BLaER1 (cell line): ENCODE measurements around the gene RIC8B.
A peak's percentile ranks its signal among the peaks of the same experiment; 100 is the strongest.

Experiments used
- H3K27ac ChIP-seq: shearing (Covaris generic); formaldehyde crosslinking; 2 replicates; pipeline ENCODE4 v1.8.1; 2022
- H3K27me3 ChIP-seq: shearing (Covaris generic); formaldehyde crosslinking; 2 replicates; pipeline ENCODE4 v1.8.1; 2022
- H3K36me3 ChIP-seq: shearing (Covaris generic); formaldehyde crosslinking; 2 replicates; pipeline ENCODE4 v1.8.1; 2022
- H3K4me1 ChIP-seq: shearing (Covaris generic); formaldehyde crosslinking; 2 replicates; pipeline ENCODE4 v1.8.1; 2022
- H3K4me2 ChIP-seq: shearing (Covaris generic); formaldehyde crosslinking; 2 replicates; pipeline ENCODE4 v1.8.1; 2022
- H3K4me3 ChIP-seq: shearing (Covaris generic); formaldehyde crosslinking; 2 replicates; pipeline ENCODE4 v1.8.1; 2022
- H3K9ac ChIP-seq: shearing (Covaris generic); formaldehyde crosslinking; 2 replicates; pipeline ENCODE4 v1.8.1; 2022
- H3K9me3 ChIP-seq: shearing (Covaris generic); formaldehyde crosslinking; 2 replicates; pipeline ENCODE4 v1.8.1; 2022
- H4K20me1 ChIP-seq: shearing (Covaris generic); formaldehyde crosslinking; 2 replicates; pipeline ENCODE4 v1.8.1; 2022
- Cebpa-rat ChIP-seq: shearing (Covaris generic); IDR thresholded peaks from 2 replicates; pipeline ENCODE4 v1.8.1; 2022

RIC8B gene

GRCh38 chr12:106740818-106741217 lies 33.7 kb upstream of the RIC8B start:
- Histone ChIP-seq H3K4me3 (no peak overlapping the region), H3K4me1 (no peaks in the 10 kb centered on the region), H3K4me2 (no peak overlapping the region), H4K20me1 (no peaks in the 10 kb centered on the region), H3K27me3 (no peaks in the 10 kb centered on the region), H3K9ac (no peak overlapping the region), H3K36me3 (no peaks in the 10 kb centered on the region), H3K9me3 (no peaks in the 10 kb centered on the region), H3K27ac (no peak overlapping the region)
- TF ChIP-seq Cebpa-rat = no peak

DNA sequence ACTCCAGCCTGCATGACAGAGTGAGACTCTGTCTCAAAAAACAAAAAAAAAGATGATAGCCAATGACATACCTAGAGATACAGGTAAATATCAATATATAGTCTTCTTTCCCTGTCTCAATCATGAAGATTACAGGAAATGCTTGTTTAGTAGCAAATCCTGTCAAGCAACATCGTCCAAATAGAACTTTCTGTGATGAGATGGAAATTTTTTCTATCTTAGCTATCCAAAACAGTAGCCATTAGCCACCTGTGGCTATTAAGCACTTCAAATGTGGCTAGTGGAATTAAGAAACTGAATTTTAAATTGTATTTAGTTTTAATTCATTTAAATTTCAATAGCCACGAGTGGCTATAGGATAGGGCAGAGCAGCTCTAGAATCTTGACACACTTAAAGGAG lies 33.2 kb upstream of the RIC8B start:
- H3K4me2 ChIP-seq = no peak overlapping the region
- H3K27ac ChIP-seq = no peak overlapping the region
- no peak overlapping the region for H3K4me3 ChIP-seq
- no peak overlapping the region for H3K9ac ChIP-seq
- no peaks in the 10 kb centered on the region for H3K27me3 ChIP-seq
- H4K20me1 ChIP-seq = no peaks in the 10 kb centered on the region
- no peaks in the 10 kb centered on the region for H3K9me3 ChIP-seq
- no peaks in the 10 kb centered on the region for H3K36me3 ChIP-seq
- no peak for TF ChIP-seq Cebpa-rat
- no peaks in the 10 kb centered on the region for H3K4me1 ChIP-seq

DNA sequence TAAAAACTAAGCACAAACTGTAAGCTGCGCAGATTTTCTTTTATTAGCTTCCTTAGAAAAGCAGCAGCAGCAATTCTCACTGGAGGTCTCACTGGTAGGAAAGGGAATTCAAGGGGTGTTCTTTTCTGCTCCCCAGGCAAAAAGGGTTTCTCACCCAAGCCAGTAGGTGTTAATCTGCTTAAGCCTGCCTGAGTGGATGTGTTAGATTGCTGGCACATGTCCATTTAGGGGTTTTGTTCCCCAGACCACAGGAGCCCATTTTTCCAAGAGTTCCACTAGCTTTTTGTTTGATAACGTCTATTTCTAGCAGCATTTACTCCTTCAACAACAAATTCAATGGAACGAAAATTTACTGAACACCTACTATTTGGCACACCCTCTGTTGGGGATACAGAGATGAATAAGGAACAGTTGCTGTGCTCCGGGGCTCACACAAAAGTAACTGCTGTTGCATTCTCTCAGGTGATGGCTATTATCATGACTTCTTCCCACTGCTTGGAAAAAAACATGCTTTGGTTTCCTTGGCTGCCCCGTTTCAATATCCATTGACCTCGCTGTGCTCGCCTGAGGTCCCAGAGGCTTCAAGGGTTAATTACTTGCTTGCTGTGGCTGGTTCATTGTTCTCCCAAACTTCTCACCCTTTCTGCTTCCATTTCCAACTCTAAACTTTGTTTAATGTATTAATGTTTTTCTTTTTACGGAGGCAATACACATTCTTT lies 31.1 kb upstream of the RIC8B start:
- no peaks in the 10 kb centered on the region for H3K36me3 ChIP-seq
- no peak overlapping the region for H3K9ac ChIP-seq
- no peak for TF ChIP-seq Cebpa-rat
- no peak overlapping the region for H3K4me3 ChIP-seq
- no peaks in the 10 kb centered on the region for H4K20me1 ChIP-seq
- H3K27me3 ChIP-seq = no peaks in the 10 kb centered on the region
- H3K4me2 ChIP-seq = no peak overlapping the region
- no peak overlapping the region for H3K27ac ChIP-seq
- H3K4me1 ChIP-seq = peaks cover 13% of the 10 kb centered on the region
- no peaks in the 10 kb centered on the region for H3K9me3 ChIP-seq

DNA sequence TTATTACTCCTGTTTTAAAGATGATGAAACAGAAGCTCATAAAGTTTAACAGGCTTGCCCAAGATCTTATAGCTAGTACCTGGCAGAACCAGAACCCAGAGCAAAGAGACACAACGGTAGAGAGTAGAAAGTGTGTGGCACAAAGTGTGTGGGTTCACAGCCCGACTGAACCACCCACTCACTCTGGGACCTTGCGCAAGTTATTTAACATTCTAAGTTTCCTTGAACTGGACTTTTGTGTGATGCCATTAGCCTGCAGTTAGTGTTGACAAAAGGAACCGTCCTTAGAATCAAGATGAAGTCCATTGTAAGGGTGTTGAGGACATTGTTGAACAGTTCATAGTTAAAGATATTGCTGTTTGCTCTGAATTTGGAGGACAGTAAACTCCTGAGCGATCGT lies 29.9 kb upstream of the RIC8B start:
- Histone ChIP-seq H3K27me3 (no peaks in the 10 kb centered on the region), H3K36me3 (no peaks in the 10 kb centered on the region), H4K20me1 (no peaks in the 10 kb centered on the region), H3K4me3 (no peak overlapping the region), H3K4me2 (no peak overlapping the region), H3K9me3 (no peaks in the 10 kb centered on the region), H3K4me1 (peaks cover 25% of the 10 kb centered on the region), H3K9ac (no peak overlapping the region), H3K27ac (no peak overlapping the region)
- no peak for TF ChIP-seq Cebpa-rat

- H3K4me1 ChIP-seq = peaks cover 30% of the 10 kb centered on the region
- H3K27me3 ChIP-seq = no peaks in the 10 kb centered on the region
- H4K20me1 ChIP-seq = no peaks in the 10 kb centered on the region
- no peak overlapping the region for H3K4me2 ChIP-seq
- H3K36me3 ChIP-seq = no peaks in the 10 kb centered on the region
- no peak for TF ChIP-seq Cebpa-rat
- H3K9ac ChIP-seq = no peak overlapping the region
- H3K27ac ChIP-seq = no peak overlapping the region
- no peak overlapping the region for H3K4me3 ChIP-seq
- no peaks in the 10 kb centered on the region for H3K9me3 ChIP-seq
These were observed 29.2 kb upstream of the RIC8B start for GRCh38 chr12:106745181-106745745.

DNA sequence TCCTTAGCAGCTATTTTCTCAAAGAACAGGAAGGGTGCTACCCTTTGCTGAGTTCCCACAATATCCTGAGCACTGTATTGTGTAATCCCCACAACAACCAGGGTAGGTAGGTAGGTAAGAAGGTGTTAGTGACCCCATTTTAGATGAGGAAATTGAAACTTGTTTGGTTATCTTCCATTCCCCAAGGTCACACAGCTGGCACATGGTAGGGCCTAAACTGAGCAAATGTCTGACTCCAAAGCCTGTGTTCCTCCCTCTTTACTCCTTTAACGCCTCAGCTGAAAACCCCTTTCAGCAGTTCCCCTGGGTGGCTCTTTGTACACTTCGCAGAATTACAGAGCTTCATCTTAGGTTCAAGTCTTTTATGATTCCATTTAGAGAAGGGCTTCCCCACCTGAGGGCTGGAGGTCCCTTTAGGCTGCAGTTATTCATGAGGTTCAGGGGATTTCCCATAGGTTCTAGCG lies 26.5 kb upstream of the RIC8B start:
- TF ChIP-seq Cebpa-rat = peak; percentile 50; the same call in 1 of the 2 replicates
- Histone ChIP-seq H3K9ac (no peak overlapping the region), H3K27ac (no peak overlapping the region; the same call in 1 of the 2 replicates), H3K4me2 (peak overlapping the region; percentile 50), H3K9me3 (peaks cover 9% of the 10 kb centered on the region), H3K4me1 (peaks cover 30% of the 10 kb centered on the region), H3K27me3 (no peaks in the 10 kb centered on the region), H3K4me3 (no peak overlapping the region), H4K20me1 (no peaks in the 10 kb centered on the region), H3K36me3 (no peaks in the 10 kb centered on the region)

GRCh38 chr12:106750524-106750923 lies 24.0 kb upstream of the RIC8B start:
- no peak overlapping the region for H3K9ac ChIP-seq
- H3K4me2 ChIP-seq = no peak overlapping the region
- TF ChIP-seq Cebpa-rat = no peak
- H3K27ac ChIP-seq = no peak overlapping the region
- no peak overlapping the region for H3K4me3 ChIP-seq
- H3K36me3 ChIP-seq = no peaks in the 10 kb centered on the region
- H3K9me3 ChIP-seq = peaks cover 12% of the 10 kb centered on the region
- peaks cover 42% of the 10 kb centered on the region for H3K4me1 ChIP-seq
- no peaks in the 10 kb centered on the region for H3K27me3 ChIP-seq
- H4K20me1 ChIP-seq = no peaks in the 10 kb centered on the region

DNA sequence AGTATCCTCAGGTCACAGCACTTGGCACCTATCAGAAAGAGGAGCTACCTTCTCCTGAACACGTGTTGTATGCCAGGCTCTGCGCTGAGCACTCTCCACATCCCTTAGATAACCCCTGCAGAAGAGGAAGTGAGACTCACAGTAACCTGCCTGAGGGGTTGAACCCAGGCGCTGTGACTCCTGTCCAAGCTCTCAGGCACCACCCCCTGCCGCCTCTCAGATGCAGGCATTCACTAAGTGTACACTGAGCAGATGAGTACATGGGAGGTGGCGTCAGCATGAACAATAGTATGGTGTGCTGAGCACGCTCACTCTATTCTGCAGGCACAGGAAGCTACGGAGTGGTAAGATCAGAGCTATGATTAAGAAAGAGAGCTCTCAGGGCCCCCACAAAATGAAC lies 21.0 kb upstream of the RIC8B start:
- Histone ChIP-seq H3K4me1 (peaks cover 29% of the 10 kb centered on the region), H3K4me3 (no peak overlapping the region), H3K36me3 (no peaks in the 10 kb centered on the region), H3K9me3 (peaks cover 12% of the 10 kb centered on the region), H3K9ac (no peak overlapping the region), H3K27me3 (no peaks in the 10 kb centered on the region), H4K20me1 (no peaks in the 10 kb centered on the region), H3K27ac (no peak overlapping the region), H3K4me2 (peak overlapping the region; percentile 29)
- no peak for TF ChIP-seq Cebpa-rat

DNA sequence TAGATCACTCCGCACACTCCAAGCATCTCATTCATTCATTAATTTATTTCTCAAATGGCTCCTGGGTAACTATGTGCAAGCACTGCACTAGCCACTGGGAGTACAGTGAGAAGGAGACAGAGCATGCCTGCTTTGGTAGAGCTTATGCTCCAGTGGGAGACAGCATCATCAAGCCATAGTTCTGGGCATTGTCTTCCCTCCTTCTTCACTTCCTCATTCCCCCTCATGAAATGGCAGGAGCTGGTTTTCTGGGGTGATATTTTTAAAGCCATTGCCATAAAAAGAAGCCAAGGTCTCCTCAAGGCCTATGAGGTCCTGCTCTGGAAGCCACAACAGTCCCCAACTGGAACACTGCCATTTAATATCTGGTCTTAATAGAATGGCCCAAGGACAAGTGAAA lies 20.2 kb upstream of the RIC8B start:
- no peak for TF ChIP-seq Cebpa-rat
- Histone ChIP-seq H3K4me3 (no peak overlapping the region), H3K4me2 (peak overlapping the region; percentile 29; the same call in 1 of the 2 replicates), H3K9ac (no peak overlapping the region), H3K9me3 (peaks cover 12% of the 10 kb centered on the region), H3K36me3 (no peaks in the 10 kb centered on the region), H3K4me1 (peaks cover 29% of the 10 kb centered on the region), H3K27me3 (no peaks in the 10 kb centered on the region), H4K20me1 (no peaks in the 10 kb centered on the region), H3K27ac (no peak overlapping the region)

- Histone ChIP-seq H3K9me3 (peaks cover 5% of the 10 kb centered on the region), H4K20me1 (no peaks in the 10 kb centered on the region), H3K9ac (no peak overlapping the region), H3K36me3 (no peaks in the 10 kb centered on the region), H3K27me3 (no peaks in the 10 kb centered on the region), H3K27ac (no peak overlapping the region), H3K4me3 (no peak overlapping the region), H3K4me1 (peaks cover 39% of the 10 kb centered on the region), H3K4me2 (no peak overlapping the region)
- no peak for TF ChIP-seq Cebpa-rat
These were observed 16.7 kb upstream of the RIC8B start for GRCh38 chr12:106757623-106758348.
